ENCODE measurements around the gene CFAP74.

CFAP74 gene

DNA sequence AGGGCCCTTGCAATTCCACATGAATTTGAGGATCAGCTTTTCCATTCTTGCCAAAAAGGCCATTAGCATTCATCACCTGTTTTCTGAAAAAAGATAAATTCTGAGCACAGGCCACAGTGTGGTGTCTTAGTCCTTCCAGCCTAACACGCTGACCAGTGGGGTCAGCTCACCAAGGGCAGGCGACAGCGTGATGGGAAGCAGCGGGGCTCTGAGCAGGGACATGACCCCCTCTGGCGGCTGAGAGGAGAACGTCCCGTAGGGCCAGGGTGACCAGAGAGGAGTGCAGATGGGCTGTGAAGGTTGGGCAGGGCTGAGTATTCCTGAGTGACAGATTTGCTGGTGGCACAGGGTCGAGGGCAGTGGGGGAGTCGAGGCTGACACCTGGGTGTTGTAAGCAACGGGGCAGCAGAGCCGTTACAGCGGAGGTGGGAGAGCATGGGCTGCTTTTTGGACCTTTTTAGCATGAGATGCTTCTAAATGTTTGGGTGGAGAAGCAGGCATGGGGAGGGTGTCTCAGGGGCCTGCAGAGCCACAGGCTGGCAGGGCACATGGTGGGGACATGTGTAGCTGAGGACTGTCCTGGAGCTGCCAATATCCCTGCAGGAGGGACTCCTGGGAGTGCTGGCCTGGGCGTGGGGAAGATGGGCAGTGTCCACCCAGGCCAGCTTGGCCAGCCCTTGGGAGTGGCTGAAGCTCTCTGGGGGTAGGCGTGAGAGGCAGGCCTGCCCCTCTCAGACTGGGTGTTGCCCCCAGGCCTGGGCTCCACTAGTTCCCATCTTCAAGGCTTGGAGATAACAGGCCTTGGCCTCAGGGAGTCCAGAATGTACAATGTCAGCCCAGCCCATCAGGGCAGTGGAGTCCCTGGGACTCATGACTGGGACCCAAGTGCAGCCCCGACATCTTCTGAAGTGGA is 97.1 kb downstream of the CFAP74 start:
- Histone ChIP-seq H3K4me1 (peaks cover 15% of the 10 kb centered on the region), H3K27me3 (no peaks in the 10 kb centered on the region), H3K36me3 (no peaks in the 10 kb centered on the region), H3K9me3 (no peaks in the 10 kb centered on the region), H3K4me3 (ENCODE audit: low read depth, low read length) (no peak overlapping the region)
- DNase-seq = peak; percentile 89
- TF ChIP-seq CTCF (IDR thresholded peaks at IDR 0.05; ENCODE audit: low read depth, low read length) = peak; percentile 95

DNA sequence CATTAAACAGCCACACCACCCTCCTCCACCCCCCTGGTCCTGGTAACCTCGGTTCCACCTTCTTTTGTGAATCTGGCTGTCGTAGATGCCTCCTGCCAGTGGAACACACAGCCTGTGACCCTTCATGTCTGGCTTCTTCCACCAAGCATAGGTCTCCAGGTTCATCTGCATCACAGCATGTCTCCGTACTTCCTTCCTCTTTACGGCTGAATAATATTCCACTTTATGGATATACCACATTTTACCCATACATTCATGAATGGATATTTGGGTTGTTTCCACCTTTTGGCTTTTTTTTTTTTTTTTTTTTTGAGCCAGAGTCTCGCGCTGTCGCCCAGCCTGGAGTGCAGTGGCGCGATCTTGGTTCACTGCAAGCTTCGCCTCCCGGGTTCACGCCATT is 100.4 kb downstream of the CFAP74 start:
- H3K36me3 ChIP-seq = no peaks in the 10 kb centered on the region
- DNase-seq = no peak
- no peaks in the 10 kb centered on the region for H3K9me3 ChIP-seq
- no peaks in the 10 kb centered on the region for H3K27me3 ChIP-seq
- peaks cover 15% of the 10 kb centered on the region for H3K4me1 ChIP-seq
- no peak overlapping the region for H3K4me3 ChIP-seq (ENCODE audit: low read depth, low read length)
- TF ChIP-seq CTCF (IDR thresholded peaks at IDR 0.05; ENCODE audit: low read depth, low read length) = no peak

DNA sequence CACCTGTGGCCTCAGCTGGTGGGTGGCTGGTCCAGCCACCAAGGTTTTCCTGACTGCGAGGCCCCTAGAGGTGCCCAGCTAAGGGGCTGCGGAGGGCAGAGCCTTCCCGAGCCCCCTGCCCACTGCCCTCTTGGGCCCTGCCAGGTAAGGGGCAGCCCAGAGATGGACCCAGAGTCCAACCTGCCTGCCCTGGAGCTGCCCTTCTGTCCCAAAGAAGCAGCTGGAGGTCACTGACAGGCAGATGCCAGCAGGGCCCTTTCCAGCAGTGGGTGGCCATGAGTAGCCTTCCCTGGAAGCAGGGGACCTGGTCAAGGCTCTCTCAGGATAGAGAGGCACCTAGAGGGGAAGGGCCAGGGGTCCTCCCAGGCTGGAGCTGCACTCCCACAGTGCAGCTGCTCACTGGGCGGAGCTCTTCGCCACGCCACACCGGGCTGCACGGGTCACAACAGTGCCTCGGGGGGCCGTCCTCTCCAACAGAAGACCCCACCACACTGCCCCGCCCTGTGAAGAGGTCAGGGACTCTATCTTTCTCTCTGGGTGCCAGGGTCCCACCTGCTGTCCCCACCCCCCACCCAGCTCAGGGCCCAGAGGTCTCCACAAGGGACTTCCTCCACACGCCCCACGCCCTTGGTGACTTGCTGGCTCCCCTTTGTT is 101.8 kb downstream of the CFAP74 start:
- TF ChIP-seq CTCF (IDR thresholded peaks at IDR 0.05; ENCODE audit: low read depth, low read length) = no peak
- H3K36me3 ChIP-seq = no peaks in the 10 kb centered on the region
- no peaks in the 10 kb centered on the region for H3K9me3 ChIP-seq
- H3K4me3 ChIP-seq (ENCODE audit: low read depth, low read length) = no peak overlapping the region
- DNase-seq = no peak
- no peaks in the 10 kb centered on the region for H3K27me3 ChIP-seq
- H3K4me1 ChIP-seq = peaks cover 8% of the 10 kb centered on the region

GRCh38 chr1:1900883-1901640 is 102.5 kb downstream of the CFAP74 start:
- H3K4me3 ChIP-seq (ENCODE audit: low read depth, low read length) = no peak overlapping the region
- no peaks in the 10 kb centered on the region for H3K27me3 ChIP-seq
- H3K36me3 ChIP-seq = no peaks in the 10 kb centered on the region
- peaks cover under 1% of the 10 kb centered on the region for H3K4me1 ChIP-seq
- DNase-seq = no peak
- H3K9me3 ChIP-seq = no peaks in the 10 kb centered on the region
- TF ChIP-seq CTCF (IDR thresholded peaks at IDR 0.05; ENCODE audit: low read depth, low read length) = no peak

- no peak for DNase-seq
- no peaks in the 10 kb centered on the region; the same call in 1 of the 2 replicates for H3K4me1 ChIP-seq
- no peak for TF ChIP-seq CTCF (IDR thresholded peaks at IDR 0.05; ENCODE audit: low read depth, low read length)
- no peak overlapping the region for H3K4me3 ChIP-seq (ENCODE audit: low read depth, low read length)
- H3K9me3 ChIP-seq = no peaks in the 10 kb centered on the region
- no peaks in the 10 kb centered on the region for H3K36me3 ChIP-seq
- no peaks in the 10 kb centered on the region for H3K27me3 ChIP-seq
Measured at GRCh38 chr1:1899967-1900327, 103.6 kb downstream of the CFAP74 start.
